Body of pancreas (tissue), 4 donors: ENCODE results near the gene PREX1.

Experiments used
- POLR2A ChIP-seq, 3 donors: fragments of 450-650 bp; IDR thresholded peaks; one replicate each; pipeline ENCODE4 v1.6.1; 2016; ENCODE audit warnings: antibody characterized with exemption in 3 of 3, mild to moderate bottlenecking in 2 of 3
- TF ChIP-seq, protein P1 (sequence below), 7 experiments: fragments of 450-650 bp in 4 of 7; fragments of 200-600 bp in 3 of 7; sonication (generic) in 3 of 7; IDR thresholded peaks; one replicate each; pipeline ENCODE4 v1.5.1; 2016 to 2019; ENCODE audit warnings: antibody characterized with exemption in 7 of 7

GRCh38 chr20:48703107-48703506 lies 124.7 kb downstream of the PREX1 start:
- TF ChIP-seq, protein P1, sequence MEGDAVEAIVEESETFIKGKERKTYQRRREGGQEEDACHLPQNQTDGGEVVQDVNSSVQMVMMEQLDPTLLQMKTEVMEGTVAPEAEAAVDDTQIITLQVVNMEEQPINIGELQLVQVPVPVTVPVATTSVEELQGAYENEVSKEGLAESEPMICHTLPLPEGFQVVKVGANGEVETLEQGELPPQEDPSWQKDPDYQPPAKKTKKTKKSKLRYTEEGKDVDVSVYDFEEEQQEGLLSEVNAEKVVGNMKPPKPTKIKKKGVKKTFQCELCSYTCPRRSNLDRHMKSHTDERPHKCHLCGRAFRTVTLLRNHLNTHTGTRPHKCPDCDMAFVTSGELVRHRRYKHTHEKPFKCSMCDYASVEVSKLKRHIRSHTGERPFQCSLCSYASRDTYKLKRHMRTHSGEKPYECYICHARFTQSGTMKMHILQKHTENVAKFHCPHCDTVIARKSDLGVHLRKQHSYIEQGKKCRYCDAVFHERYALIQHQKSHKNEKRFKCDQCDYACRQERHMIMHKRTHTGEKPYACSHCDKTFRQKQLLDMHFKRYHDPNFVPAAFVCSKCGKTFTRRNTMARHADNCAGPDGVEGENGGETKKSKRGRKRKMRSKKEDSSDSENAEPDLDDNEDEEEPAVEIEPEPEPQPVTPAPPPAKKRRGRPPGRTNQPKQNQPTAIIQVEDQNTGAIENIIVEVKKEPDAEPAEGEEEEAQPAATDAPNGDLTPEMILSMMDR (IDR thresholded peaks at IDR 0.05): no peak
- no peak for TF ChIP-seq POLR2A (IDR thresholded peaks at IDR 0.05)
